KOPT-K1 (cell line): ENCODE data around the gene STON2.
A peak's percentile ranks its signal among the peaks of the same experiment; 100 is the strongest.

Experiments
- H3K27ac ChIP-seq: fragments of 200-600 bp; sonication (generic); 2 replicates; pipeline ENCODE4 v1.5.1; 2016; ENCODE audit warnings: antibody characterized with exemption, mild to moderate bottlenecking, low read depth, low read length; ENCODE audit not compliant: poor library complexity, severe bottlenecking
- H3K36me3 ChIP-seq: fragments of 200-600 bp; sonication (generic); 2 replicates; pipeline ENCODE4 v1.5.1; 2017; ENCODE audit warnings: antibody characterized with exemption, mild to moderate bottlenecking, low read length, moderate library complexity; ENCODE audit not compliant: insufficient read depth
- H3K9me3 ChIP-seq: fragments of 200-600 bp; sonication (generic); 2 replicates; pipeline ENCODE4 v1.5.1; 2017; ENCODE audit warnings: antibody characterized with exemption, low read length, mild to moderate bottlenecking; ENCODE audit not compliant: insufficient read depth, poor library complexity, severe bottlenecking

Gene STON2

DNA sequence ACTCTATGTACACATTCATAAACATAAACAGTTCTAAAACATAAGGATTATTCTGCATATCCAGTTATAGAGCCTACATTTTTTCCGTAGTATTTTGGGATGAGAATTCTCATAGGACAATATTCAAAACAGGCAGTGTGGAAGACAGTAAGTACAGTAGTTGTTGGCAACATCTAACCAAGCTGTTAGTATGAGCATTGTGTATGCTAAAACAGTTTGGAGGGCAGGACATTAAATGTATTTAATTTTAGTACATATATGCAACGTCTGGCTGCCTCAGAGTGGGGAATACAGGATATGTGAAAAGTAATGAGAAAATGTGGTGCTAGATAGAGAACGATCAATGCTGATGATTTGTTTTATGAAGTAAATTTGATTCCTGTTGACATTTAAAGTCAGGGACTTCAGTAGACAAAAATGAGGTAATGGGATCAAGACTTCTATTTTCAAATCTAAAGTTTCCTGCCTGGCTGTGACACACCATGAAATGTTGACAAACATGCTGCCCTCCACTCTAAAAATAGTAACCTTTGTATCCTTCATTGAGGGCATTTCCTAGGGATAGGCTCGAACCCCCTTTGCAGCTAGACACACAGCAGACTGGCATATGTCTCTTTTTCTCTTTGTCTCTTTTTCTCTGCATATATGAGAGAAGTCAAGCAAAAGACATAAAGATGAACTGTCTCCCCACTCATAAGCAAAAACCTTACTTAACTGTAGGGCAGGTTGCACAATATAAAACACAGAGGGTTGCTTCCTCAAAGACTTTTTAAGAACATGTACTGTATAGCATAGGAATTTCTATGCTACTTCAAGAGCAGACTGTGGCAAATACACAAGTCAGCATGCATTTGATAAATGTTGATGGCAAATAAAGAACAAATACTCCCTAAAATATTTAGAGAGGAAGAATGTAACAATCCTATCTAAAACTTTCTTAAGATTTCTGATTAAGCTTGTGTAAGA is 103.9 kb downstream of the STON2 start:
- Histone ChIP-seq H3K27ac (no peak overlapping the region), H3K9me3 (no peaks in the 10 kb centered on the region), H3K36me3 (no peaks in the 10 kb centered on the region)

DNA sequence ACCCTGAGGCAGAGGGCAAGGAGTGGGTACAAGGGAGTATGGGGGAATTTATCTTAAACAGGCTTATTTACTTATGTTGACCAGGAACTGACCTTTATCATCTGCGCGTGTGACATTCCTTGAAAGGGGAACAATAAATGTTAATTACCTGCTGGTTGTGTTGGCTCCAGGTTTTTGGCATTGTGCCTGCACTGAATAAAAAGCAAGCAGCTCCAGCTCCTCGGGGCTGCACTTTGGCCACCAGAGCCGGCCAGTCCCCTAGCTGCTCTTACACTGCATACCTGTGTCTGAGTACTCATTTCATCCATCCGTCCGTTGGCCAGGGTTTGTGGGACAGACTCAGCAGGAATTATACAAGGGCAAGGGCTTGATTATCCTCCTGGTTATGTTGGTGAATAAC is 110.6 kb downstream of the STON2 start:
- Histone ChIP-seq H3K27ac (no peak overlapping the region), H3K36me3 (no peaks in the 10 kb centered on the region), H3K9me3 (no peaks in the 10 kb centered on the region)

DNA sequence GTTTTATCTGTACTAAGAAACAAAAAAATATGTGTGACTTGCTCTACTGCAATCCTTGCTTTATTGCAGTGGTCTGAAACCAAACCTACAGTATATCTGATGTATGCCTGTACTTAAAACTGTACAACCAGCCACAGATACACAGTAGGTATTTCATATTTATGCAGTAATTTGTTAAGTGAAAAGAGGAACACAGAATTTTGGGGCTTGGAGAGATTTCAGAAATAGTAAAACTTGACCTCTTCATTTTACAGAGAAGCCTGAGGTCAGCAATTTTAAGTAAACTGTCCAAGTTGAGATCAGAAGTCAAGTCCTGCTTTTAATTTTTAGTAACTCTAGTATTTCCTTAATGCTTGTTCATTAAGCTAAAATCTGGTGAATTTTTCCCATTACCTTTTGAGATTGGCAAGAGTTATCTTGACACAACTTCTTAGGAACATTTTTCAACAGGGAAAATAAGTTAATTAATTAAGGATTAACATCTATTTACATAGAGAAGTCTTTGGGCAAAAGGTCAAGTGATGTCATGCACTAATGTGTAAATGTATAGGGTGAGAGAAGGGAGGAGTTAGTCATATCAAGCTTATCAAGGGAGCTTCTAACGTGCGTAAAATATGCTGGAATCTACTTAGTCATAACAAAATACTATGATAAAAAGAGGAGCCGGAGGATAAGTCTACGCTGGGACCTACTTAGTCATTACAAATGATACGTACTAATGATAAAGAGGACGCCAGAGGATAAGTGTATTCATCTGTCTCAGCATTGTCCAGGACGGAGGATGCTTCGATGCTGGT is 113.4 kb downstream of the STON2 start:
- no peak overlapping the region for H3K27ac ChIP-seq
- no peaks in the 10 kb centered on the region for H3K36me3 ChIP-seq
- H3K9me3 ChIP-seq: no peaks in the 10 kb centered on the region

DNA sequence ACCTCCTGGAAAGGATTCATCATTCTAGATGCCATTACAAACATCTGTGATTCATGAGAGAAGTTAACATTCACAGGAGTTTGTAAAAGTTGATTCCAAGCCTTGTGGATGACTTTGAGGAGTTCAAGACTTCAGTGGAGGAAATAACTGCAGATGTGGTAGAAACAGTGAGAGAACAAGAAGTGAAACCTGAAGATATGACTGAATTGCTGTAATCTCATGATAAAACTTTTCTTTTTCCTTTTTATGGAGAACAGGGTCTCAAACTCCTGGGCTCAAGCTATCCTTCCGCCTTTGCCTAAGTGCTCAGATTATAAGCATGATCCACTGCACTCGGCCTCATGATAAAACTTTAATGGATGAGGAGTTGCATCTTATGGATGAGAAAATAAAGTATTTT is 114.9 kb downstream of the STON2 start:
- Histone ChIP-seq H3K27ac (no peak overlapping the region), H3K9me3 (no peaks in the 10 kb centered on the region), H3K36me3 (no peaks in the 10 kb centered on the region)

DNA sequence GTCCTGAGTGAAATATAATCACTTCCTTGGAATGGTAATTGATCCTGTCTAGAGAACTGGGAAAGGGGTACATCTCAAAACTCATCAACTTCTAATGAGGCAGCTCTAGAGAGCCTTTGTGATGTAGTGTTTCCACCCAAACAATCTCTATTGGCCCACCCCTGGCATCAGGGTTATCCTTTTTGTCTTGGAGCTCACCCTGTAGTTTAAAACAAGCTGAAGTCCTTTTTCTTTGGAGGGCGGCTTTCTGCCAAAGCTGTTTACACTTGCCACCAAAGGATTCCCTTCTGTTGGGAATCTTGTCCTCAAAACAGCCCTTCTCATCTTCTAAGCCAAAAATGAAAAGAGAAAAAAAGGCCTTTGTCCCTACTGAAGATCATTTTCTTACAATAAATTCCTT is 118.8 kb downstream of the STON2 start:
- Histone ChIP-seq H3K9me3 (no peaks in the 10 kb centered on the region), H3K27ac (no peak overlapping the region), H3K36me3 (no peaks in the 10 kb centered on the region)

DNA sequence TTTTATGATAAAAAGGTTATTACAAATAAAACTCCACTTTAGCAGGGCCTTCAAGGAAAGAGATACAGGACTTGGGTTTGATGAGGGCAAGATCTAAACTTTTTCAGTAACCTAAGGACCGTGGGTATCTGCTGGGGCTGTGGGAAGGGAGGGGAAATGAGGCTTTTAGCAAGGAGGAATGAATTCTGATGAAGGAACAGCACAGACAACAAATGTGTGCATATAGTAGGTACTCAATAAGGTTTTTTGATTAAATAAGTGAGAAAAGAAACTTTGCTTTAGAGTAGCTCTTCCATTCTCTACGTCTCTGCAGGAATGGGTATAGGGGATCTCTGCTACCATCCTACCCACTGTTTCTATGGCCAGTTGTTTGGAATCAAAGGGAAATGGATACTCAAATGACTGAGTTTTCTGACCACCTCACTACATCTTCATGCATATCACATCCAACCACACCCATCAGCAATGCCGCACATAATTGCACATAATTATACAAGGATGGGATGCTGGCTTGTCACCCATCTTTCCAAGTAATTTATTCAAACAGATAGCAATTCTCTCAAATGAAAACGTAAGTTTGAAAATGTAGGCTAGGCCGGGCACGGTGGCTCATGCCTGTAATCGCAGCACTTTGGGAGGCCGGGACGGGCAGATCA is 119.9 kb downstream of the STON2 start:
- no peaks in the 10 kb centered on the region for H3K36me3 ChIP-seq
- no peak overlapping the region for H3K27ac ChIP-seq
- no peaks in the 10 kb centered on the region for H3K9me3 ChIP-seq

DNA sequence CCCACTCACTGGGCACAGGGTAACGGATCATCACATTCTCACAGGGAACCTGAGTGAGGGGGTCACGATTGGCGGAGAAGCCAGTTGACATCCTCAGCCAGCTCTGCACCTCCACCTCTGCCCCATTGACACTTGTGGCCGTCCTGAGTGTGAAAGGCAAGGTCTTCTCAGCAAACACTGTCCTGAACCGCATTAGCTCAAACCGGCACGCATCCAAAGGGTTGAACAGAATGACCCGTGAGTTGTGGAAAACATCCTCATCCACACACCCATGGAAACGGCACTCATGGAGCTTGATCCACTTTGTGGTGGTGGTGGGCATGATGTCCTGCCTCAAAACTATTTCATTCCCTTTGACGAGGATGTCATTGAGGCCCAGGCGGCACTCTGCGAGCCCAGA is 123.0 kb downstream of the STON2 start:
- no peak overlapping the region for H3K27ac ChIP-seq
- H3K9me3 ChIP-seq: no peaks in the 10 kb centered on the region
- no peaks in the 10 kb centered on the region for H3K36me3 ChIP-seq

DNA sequence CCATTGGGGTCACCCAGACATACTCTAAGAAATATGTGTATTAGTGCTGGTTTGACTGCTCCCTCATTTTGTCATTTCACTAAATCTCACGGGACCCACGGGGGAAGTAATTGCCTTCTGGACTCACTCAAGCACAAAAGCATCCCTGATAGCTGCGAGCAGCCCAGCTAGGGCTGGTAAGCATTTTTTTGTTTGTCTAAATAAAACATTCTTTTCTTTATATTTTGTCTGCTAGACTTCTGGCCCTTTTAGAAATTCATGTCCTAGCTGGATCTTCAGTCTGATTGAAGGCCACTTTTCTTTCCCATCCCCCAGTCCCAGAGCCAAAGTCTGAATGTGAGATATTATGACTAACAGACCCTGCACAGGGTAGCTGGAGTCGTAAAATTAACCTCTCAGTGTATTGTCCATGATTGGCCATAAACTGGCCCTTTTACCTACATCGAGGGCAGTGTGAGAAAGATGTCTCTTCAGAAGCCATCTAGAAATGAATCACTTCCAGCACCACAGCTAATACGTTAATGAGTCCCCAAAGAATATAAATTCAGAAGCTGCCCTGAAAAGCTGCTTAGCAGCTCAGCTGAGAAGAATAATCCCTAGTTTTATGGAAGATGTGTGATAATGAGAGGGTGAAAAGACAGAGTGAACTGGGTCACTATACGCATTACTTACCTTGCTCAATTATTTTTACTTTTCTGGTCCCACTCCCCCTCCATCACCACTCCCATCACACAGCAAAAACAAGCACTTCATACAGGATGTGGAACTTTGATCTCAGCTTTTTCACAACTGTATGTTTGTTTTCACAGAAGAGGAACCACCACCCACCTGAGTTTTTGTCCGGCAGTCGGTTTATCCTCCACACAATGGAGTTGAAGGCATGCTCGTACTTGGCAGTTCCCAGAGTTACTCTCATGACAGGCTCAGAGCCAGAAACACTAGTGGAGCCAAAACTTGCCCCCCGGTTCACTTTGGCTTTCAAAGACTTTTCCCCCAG is 123.8 kb downstream of the STON2 start:
- Histone ChIP-seq H3K27ac (no peak overlapping the region), H3K9me3 (no peaks in the 10 kb centered on the region), H3K36me3 (no peaks in the 10 kb centered on the region)

DNA sequence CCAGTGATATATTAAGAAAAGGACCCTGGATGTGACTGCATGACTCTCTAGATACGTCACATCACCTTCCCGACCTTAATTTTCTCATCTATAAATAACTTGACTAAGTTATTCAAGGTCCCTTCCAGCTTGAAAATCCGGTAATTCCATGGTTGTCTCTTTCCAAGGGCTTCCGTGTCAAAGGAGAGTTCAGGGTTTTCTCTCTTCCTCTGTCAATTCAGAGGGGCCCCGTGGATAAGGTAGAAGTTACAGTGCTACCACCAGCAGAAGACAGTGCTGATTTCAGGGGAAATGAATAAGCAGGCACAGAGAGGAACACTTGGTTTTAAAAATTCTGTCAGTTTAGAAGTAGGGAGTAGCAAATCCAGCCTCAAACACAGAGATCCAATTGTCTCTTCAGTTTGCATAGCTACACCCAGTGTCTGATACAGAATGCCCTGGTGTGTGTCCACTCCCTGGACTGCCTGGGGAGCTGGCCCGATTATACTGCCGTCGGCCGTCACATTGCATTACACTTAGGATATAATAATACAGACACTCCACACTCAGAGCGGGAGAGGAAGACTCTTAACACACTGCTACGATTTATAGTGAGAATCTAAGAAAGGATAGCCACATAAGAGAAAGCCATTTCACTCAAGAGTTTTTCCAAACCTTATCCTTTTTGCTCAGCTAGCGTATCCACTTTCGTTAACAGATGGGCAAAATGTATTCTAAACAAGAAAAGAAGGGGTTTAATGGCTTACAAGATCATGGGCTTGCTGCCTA is 124.6 kb downstream of the STON2 start:
- Histone ChIP-seq H3K36me3 (no peaks in the 10 kb centered on the region), H3K27ac (no peak overlapping the region), H3K9me3 (no peaks in the 10 kb centered on the region)

DNA sequence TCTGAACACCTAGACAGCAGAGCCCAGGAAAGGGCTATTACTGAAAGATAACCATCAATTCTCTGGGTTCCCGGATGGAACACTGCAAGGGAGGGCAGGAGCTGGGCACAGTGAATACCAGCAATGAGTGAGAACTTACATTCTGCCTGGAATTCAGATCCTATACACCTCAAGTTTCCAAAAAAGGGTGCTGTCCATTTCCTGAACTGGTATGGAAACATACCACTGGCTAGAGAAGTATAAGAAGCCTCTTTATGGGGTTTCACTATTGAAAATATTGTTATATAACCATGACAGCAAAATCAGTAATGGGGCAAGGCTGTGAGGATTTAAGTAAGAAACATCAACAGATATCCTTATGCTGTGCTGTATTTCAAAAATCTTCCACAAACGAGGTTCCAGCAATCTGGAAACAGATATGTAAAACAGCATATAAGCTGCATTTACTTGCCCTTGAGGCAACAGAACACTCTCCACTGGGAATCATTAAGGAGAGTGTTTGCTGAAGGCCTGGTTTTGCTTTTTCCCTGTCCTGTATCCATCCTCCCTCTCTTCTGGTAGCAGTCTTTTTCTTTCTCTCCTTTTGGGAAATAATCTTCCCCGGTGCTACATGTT is 126.1 kb downstream of the STON2 start:
- H3K9me3 ChIP-seq: no peaks in the 10 kb centered on the region
- no peak overlapping the region for H3K27ac ChIP-seq
- no peaks in the 10 kb centered on the region for H3K36me3 ChIP-seq

DNA sequence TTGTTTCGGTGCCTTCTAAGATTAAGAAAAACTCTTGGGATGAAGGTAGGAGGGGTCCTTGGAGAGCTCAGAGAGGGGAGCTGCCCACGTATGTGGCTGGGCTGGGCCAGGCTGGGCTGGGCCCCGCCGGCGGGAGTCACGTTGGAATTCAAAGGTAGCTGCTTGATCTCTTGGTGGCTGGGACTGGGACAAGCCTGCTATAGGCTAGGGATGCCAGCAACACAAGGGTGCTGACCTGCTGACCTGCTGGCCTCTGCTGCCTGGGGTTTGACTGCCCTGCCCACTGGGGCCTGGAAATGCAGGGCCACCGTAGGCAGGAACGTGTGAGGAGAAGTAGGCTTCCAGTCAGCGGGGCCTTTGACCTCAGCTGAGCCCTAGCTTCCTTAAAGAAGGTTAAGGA is 126.6 kb downstream of the STON2 start:
- Histone ChIP-seq H3K9me3 (no peaks in the 10 kb centered on the region), H3K36me3 (no peaks in the 10 kb centered on the region), H3K27ac (no peak overlapping the region)

DNA sequence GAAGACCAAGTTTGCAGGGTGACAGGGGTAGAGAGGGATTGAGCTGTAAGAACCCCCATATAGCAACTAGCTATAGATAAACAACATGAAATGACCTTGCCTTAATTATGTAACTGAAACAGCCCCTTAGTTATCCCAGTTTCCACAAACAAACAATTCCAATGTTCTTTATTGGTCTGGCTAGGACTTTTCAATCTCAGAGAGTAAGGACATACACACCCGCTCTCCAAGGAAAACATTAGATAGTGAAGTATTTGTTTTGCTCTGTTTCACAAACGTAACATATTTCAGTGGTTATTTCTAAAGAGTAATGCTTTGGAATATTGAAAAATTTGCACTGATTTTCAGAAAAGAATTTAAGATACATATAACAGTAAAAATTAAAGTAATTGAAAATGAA is 127.8 kb downstream of the STON2 start:
- no peaks in the 10 kb centered on the region for H3K36me3 ChIP-seq
- H3K9me3 ChIP-seq: no peaks in the 10 kb centered on the region
- no peak overlapping the region for H3K27ac ChIP-seq

DNA sequence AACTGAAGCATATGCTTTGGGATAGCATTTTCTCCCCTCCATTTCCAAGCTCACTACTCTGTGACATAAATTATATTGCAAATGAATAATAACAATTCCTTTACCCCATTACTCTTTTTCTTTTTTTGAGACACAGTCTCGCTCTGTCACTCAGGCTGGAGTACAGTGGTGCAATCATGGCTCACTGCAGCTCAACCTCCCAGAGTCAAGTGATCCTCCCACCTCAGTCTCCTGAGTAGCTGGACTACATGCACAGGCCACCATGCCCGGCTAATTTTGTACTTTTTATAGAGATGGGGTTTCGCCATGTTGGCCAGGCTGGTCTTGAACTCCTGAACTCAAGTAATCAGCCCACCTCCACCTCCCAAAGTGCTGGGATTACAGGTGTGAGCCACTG is 130.1 kb downstream of the STON2 start:
- H3K36me3 ChIP-seq: no peaks in the 10 kb centered on the region
- no peaks in the 10 kb centered on the region for H3K9me3 ChIP-seq
- H3K27ac ChIP-seq: peak overlapping the region; percentile 84
